HepG2 (cell line): ENCODE results near the gene SAYSD1. TPM values are rescaled to one million over a fixed set of nuclear protein-coding genes. Genes with fewer than 3 reads are reported as not detected.

ENCODE experiments used
- AKAP8 ChIP-seq: sonication (generic); formaldehyde crosslinking; IDR thresholded peaks from 2 replicates; pipeline ENCODE4 v1.5.1; 2020; ENCODE audit warnings: mild to moderate bottlenecking, missing genetic modification reagents
- ATF1 ChIP-seq: IDR thresholded peaks from 2 replicates; pipeline ENCODE4 v1.6.1; 2016; ENCODE audit warnings: mild to moderate bottlenecking, control low read depth
- BHLHE40 ChIP-seq: IDR thresholded peaks from 2 replicates; pipeline ENCODE4 v1.6.1; 2011; ENCODE audit warnings: low read length, improper control_type of control experiment
- CSRNP2 ChIP-seq: sonication (generic); formaldehyde crosslinking; conservative IDR thresholded peaks from 2 replicates; pipeline ENCODE4 v1.8.0; 2022; ENCODE audit warnings: low read depth, missing genetic modification reagents
- E2F5 ChIP-seq: sonication (generic); formaldehyde crosslinking; conservative IDR thresholded peaks from 2 replicates; pipeline ENCODE4 v1.4.0; 2020; ENCODE audit warnings: missing genetic modification reagents
- HNF4A ChIP-seq: sonication (generic); formaldehyde crosslinking; IDR thresholded peaks from 2 replicates; pipeline ENCODE4 v1.4.0; 2020; ENCODE audit warnings: missing genetic modification reagents
- MIXL1 ChIP-seq: IDR thresholded peaks from 2 replicates; pipeline ENCODE4 v1.6.1; 2016
- PHF20 ChIP-seq: sonication (generic); formaldehyde crosslinking; IDR thresholded peaks from 2 replicates; pipeline ENCODE4 v1.5.0; 2020; ENCODE audit warnings: mild to moderate bottlenecking, missing genetic modification reagents
- PREB ChIP-seq: sonication (generic); formaldehyde crosslinking; IDR thresholded peaks from 2 replicates; pipeline ENCODE4 v1.4.0; 2020; ENCODE audit warnings: missing genetic modification reagents
- RORA ChIP-seq: sonication (generic); formaldehyde crosslinking; IDR thresholded peaks from 2 replicates; pipeline ENCODE4 v1.5.0; 2020; ENCODE audit warnings: mild to moderate bottlenecking, missing genetic modification reagents, moderate library complexity
- SAFB2 ChIP-seq: sonication (generic); formaldehyde crosslinking; IDR thresholded peaks from 2 replicates; pipeline ENCODE4 v1.5.1; 2020; ENCODE audit warnings: missing genetic modification reagents, low read depth, mild to moderate bottlenecking, borderline replicate concordance
- SATB2 ChIP-seq: sonication (generic); formaldehyde crosslinking; IDR thresholded peaks from 2 replicates; pipeline ENCODE4 v1.5.0; 2020; ENCODE audit warnings: missing genetic modification reagents
- TBL1XR1 ChIP-seq: fragments of 150-350 bp; IDR thresholded peaks from 2 replicates; pipeline ENCODE4 v1.6.1; 2014; ENCODE audit warnings: borderline replicate concordance, low read length; ENCODE audit not compliant: partially characterized antibody
- U2AF2 ChIP-seq: fragments of 200-400 bp; formaldehyde crosslinking; IDR thresholded peaks from 2 replicates; pipeline ENCODE4 v1.6.1; 2017; ENCODE audit warnings: low read depth, mild to moderate bottlenecking, low read length
- ZBTB3 ChIP-seq: sonication (generic); formaldehyde crosslinking; IDR thresholded peaks from 2 replicates; pipeline ENCODE4 v1.4.0; 2020; ENCODE audit warnings: low read depth, mild to moderate bottlenecking, moderate library complexity, missing genetic modification reagents, borderline replicate concordance
- ZFP36L2 ChIP-seq: sonication (generic); formaldehyde crosslinking; IDR thresholded peaks from 2 replicates; pipeline ENCODE4 v1.4.0; 2020; ENCODE audit warnings: missing genetic modification reagents
- ZNF24 ChIP-seq: fragments of 450-650 bp; IDR thresholded peaks from 2 replicates; pipeline ENCODE4 v1.6.1; 2017; ENCODE audit warnings: antibody characterized with exemption, mild to moderate bottlenecking
- ZNF276 ChIP-seq: sonication (generic); formaldehyde crosslinking; IDR thresholded peaks from 2 replicates; pipeline ENCODE4 v1.4.0; 2020; ENCODE audit warnings: mild to moderate bottlenecking, low read depth, missing genetic modification reagents
- ZNF329 ChIP-seq: sonication (generic); formaldehyde crosslinking; IDR thresholded peaks from 2 replicates; pipeline ENCODE4 v1.9.0; 2021; ENCODE audit warnings: low read depth, mild to moderate bottlenecking, missing genetic modification reagents
- ZNF562 ChIP-seq: sonication (generic); formaldehyde crosslinking; IDR thresholded peaks from 2 replicates; pipeline ENCODE4 v1.8.0; 2022; ENCODE audit warnings: missing genetic modification reagents, borderline replicate concordance
- ZSCAN20 ChIP-seq: sonication (generic); formaldehyde crosslinking; IDR thresholded peaks from 2 replicates; pipeline ENCODE4 v1.4.0; 2020; ENCODE audit warnings: missing genetic modification reagents, mild to moderate bottlenecking, borderline replicate concordance
- ZSCAN25 ChIP-seq: sonication (generic); formaldehyde crosslinking; IDR thresholded peaks from 2 replicates; pipeline ENCODE4 v1.8.0; 2022; ENCODE audit warnings: mild to moderate bottlenecking, missing genetic modification reagents
- ZSCAN9 ChIP-seq: IDR thresholded peaks from 2 replicates; pipeline ENCODE4 v1.6.1; 2016; ENCODE audit warnings: borderline replicate concordance
- polyA plus RNA-seq, 8 experiments: library from polyadenylated mRNA; depleted of rRNA in 3 of 8; stranded (reverse) in 7 of 8; unstranded in 1 of 8; fragments of >200 nt; fragmentation: Illumina TruSeq in 4 of 8; extraction: Trizol in 4 of 8; gene quantifications; 2 replicates each; pipeline versions ENCODE4 v1.2.1 to v1.2.3, GENCODE V29; 2011 to 2016; ENCODE audit warnings: low read depth in 4 of 8, missing spikeins in 1 of 8, mixed read lengths in 1 of 8; ENCODE audit not compliant: insufficient read depth in 1 of 8
- total RNA-seq, 5 experiments: library from RNA; depleted of rRNA; stranded (reverse); fragments of >200 nt; fragmentation: Illumina TruSeq; extraction: Trizol; gene quantifications; 2 replicates each; pipeline ENCODE4 v1.2.3, GENCODE V29; 2016; ENCODE audit warnings: low read depth in 1 of 5
- TF ChIP-seq, protein P1 (sequence below): sonication (generic); formaldehyde crosslinking; IDR thresholded peaks from 2 replicates; pipeline ENCODE4 v1.4.0; 2020; ENCODE audit warnings: missing genetic modification reagents, low read depth, mild to moderate bottlenecking, borderline replicate concordance

SAYSD1 gene
- total and polyA plus RNA-seq, 2 of the 13 experiments (the other 11 are each of a cell fraction or from before 2014, with no cell fraction given): 10.1 to 16.0 TPM

DNA sequence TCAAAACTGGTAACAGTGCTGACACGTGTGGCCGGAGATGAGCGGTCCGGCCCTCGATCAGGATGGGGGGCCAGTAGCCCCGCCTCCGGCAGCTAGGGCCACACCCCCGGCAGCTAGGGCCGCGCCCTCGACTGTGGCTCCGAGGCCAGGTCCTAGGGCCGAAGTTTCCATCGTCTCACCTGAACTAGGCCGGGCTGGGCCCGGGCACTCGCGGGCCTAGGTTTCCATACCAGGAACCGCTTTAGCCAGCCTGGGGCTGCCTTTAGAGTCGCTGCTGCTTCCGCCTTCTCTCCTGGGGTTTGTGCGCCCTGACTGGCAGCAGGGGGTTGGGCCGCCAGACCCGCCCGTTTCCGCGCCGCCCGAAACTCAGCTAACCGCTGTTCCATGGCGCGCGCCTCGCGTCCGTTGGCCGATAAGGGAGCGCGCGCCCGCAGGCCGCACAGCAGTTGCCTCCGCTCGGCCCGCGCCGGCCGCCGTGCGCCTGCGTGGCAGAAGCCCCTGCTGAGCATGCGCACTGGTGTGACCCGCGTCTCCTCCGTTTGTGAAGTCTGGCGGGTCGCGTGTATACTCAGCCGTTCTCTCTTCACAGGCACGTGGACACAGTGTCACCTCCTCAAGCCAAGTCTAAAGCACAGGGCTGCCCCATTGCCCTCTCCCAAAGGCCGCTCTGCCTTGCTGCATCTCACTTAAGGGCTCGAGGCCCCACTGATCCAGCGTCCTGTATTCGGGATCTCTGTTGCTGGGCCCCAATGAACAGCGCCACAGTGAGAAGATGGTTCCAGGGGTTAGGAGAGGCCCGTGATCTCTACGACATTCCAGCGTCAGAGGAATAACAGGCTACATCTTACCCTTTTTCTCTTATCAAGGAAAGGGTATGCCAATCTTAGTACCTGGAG, at the start of gene SAYSD1 (continued):
- TF ChIP-seq BHLHE40: peak; percentile 87
- TF ChIP-seq ZNF276: peak; percentile 97; the same call in 1 of the 2 replicates
- peak; percentile 93 for TF ChIP-seq ZNF329
- TF ChIP-seq ZSCAN20 (CRISPR knock-in tag): peak; percentile 89
- no peak for TF ChIP-seq ZNF24
- peak; percentile 22 for TF ChIP-seq TBL1XR1
- no peak for TF ChIP-seq PREB (CRISPR knock-in tag)
- TF ChIP-seq ATF1 (CRISPR knock-in tag): no peak
- no peak for TF ChIP-seq CSRNP2 (CRISPR knock-in tag)
- TF ChIP-seq ZNF562 (CRISPR knock-in tag): peak; percentile 96; the same call in 1 of the 2 replicates
- TF ChIP-seq E2F5: peak; percentile 81
- peak; percentile 98 for TF ChIP-seq SATB2 (CRISPR knock-in tag)
- TF ChIP-seq MIXL1: peak; percentile 47
- no peak for TF ChIP-seq AKAP8 (CRISPR knock-in tag)
- TF ChIP-seq ZSCAN25: peak; percentile 81
- peak; percentile 88 for TF ChIP-seq SAFB2
- no peak for TF ChIP-seq U2AF2
- TF ChIP-seq ZBTB3 (CRISPR knock-in tag): peak; percentile 69; the same call in 1 of the 2 replicates
- TF ChIP-seq, protein P1, sequence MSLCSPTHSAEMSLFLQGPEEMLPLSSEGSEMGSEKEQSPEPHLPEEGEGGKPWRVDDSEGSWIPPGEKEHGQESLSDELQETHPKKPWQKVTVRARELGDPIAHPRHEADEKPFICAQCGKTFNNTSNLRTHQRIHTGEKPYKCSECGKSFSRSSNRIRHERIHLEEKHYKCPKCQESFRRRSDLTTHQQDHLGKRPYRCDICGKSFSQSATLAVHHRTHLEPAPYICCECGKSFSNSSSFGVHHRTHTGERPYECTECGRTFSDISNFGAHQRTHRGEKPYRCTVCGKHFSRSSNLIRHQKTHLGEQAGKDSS (CRISPR knock-in tag): peak; percentile 95
- TF ChIP-seq RORA (CRISPR knock-in tag): no peak
- peak; percentile 98 for TF ChIP-seq ZSCAN9 (CRISPR knock-in tag)
- no peak; the same call in 1 of the 2 replicates for TF ChIP-seq HNF4A (CRISPR knock-in tag)
- no peak for TF ChIP-seq ZFP36L2 (CRISPR knock-in tag)
- peak; percentile 84 for TF ChIP-seq PHF20 (CRISPR knock-in tag)
